ENCODE results near the gene SYNPO2.

The SYNPO2 gene

DNA sequence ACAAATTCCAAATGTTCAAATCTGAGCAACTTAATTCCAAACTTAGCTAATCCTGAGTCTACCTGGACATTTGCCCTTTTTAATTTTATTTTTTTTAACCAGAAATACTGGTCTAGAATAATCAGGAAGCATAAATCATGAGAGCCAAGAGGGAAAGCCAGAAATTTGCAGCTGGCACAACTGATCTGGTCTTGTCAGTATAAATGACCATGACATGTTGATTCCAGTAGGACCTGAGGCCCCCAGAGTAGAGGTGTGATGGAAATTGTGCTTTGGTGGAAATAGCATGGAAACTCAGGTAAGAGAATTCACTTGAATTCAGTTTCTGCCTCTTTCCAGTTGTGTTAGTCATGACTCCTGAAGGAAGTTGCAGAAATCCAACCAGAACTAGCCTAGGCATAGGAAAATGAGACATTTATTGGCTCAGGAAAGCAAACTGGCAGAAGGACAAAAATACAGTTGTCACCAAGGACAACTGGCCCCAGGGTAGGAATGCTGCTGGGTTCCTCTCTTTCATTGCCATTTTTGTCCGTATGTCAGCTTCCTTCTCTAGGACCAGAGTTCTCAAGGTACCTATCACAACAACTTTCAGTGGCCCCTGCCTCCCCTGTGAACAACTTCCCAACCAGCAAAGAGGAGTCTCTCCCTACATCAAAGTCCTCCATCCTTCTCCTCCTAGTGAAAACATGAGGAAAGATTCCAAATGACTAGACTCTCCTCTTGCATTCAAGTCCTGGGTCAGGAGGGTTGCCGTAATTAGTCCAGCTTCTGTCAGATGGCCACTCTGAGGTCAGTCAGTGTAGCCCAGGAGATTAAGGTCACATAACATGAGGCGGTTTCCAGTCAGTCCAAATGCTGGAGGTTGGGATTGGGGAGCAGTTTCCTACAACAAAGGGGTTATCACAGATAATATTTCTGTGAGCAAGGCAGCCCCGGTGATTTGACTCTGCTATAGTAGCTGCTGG is 217.7 kb downstream of the SYNPO2 start:
- no peak for DNase-seq (ENCODE audit: low read depth in 2 of 2)

- no peak for DNase-seq (ENCODE audit: low read depth in 2 of 2)
Measured at GRCh38 chr4:119110121-119110520, 221.5 kb downstream of the SYNPO2 start.
